SK-N-SH (cell line): ENCODE results near the gene MAML3. TPM values are rescaled to one million over a fixed set of nuclear protein-coding genes. Genes with fewer than 3 reads are reported as not detected.

Experiments used
- CTCF ChIA-PET: fragments of 300-600, 350-600 bp; formaldehyde crosslinking; extraction: SDS; loops from one replicate; lab custom pipeline; 2021; lab: Yijun Ruan, JAX
- POLR2A ChIA-PET: fragments of 350-600 bp; sonication (Branson Sonifier 250); formaldehyde crosslinking; extraction: SDS; loops from one replicate; lab custom pipeline; 2020; ENCODE audit warnings: antibody characterized with exemption, inconsistent platforms; lab: Yijun Ruan, JAX
- DNase-seq: peaks from one replicate; pipeline ENCODE4 v3.0.0; 2012
- H2AFZ ChIP-seq: fragments of 200-600 bp; sonication (generic); 2 replicates; pipeline ENCODE4 v1.8.1; 2016; ENCODE audit warnings: antibody characterized with exemption, mild to moderate bottlenecking, low read depth
- H3F3A ChIP-seq: fragments of 200-600 bp; sonication (generic); replicated peaks from 2 replicates; pipeline ENCODE3; 2016; ENCODE audit warnings: antibody characterized with exemption, mild to moderate bottlenecking; ENCODE audit not compliant: insufficient read depth
- H3K27ac ChIP-seq, 2 experiments: fragments of 200-500 bp in 1 of 2; fragments of 200-600 bp in 1 of 2; sonication (Bioruptor generic) in 1 of 2; sonication (generic), shearing (Covaris generic) in 1 of 2; 2 replicates each; pipeline versions ENCODE4 v1.5.1 to v1.6.1; 2014 to 2016; ENCODE audit warnings: low read depth in 2 of 2, inconsistent platforms in 1 of 2, low read length in 1 of 2, mild to moderate bottlenecking in 1 of 2, mixed read lengths in 1 of 2
- H3K27me3 ChIP-seq: fragments of 200-600 bp; sonication (generic), shearing (Covaris generic); 2 replicates; pipeline ENCODE4 v1.6.1; 2016; ENCODE audit warnings: mixed run types; ENCODE audit not compliant: insufficient read depth
- H3K36me3 ChIP-seq, 2 experiments: fragments of 200-500 bp in 1 of 2; fragments of 200-600 bp in 1 of 2; sonication (Bioruptor generic) in 1 of 2; sonication (generic) in 1 of 2; replicated peaks in 1 of 2; 2 replicates each; pipeline versions ENCODE3 to v1.5.1; 2014 to 2016; ENCODE audit warnings: low read length in 1 of 2, mild to moderate bottlenecking in 1 of 2; ENCODE audit not compliant: insufficient read depth in 2 of 2, control insufficient read depth in 1 of 2
- H3K4me1 ChIP-seq, 2 experiments: fragments of 200-500 bp in 1 of 2; fragments of 200-600 bp in 1 of 2; sonication (Bioruptor generic) in 1 of 2; sonication (generic), shearing (Covaris generic) in 1 of 2; 2 replicates each; pipeline versions ENCODE4 v1.5.1 to v1.6.1; 2014 to 2016; ENCODE audit warnings: low read depth in 1 of 2, low read length in 1 of 2, mixed run types in 1 of 2; ENCODE audit not compliant: insufficient read depth in 2 of 2, control insufficient read depth in 1 of 2
- H3K4me2 ChIP-seq: fragments of 200-600 bp; sonication (generic), shearing (Covaris generic); 2 replicates; pipeline ENCODE4 v1.6.1; 2017; ENCODE audit warnings: mixed run types
- H3K4me3 ChIP-seq, 2 experiments: fragments of 200-500 bp in 1 of 2; fragments of 200-600 bp in 1 of 2; sonication (Bioruptor generic) in 1 of 2; sonication (generic), shearing (Covaris generic) in 1 of 2; 2 replicates each; pipeline versions ENCODE4 v1.5.1 to v1.8.1; 2014 to 2016; ENCODE audit warnings: low read depth in 2 of 2, inconsistent platforms in 1 of 2, low read length in 1 of 2, mild to moderate bottlenecking in 1 of 2, mixed read lengths in 1 of 2, moderate library complexity in 1 of 2
- H3K79me2 ChIP-seq: fragments of 200-600 bp; sonication (generic); 2 replicates; pipeline ENCODE4 v1.8.1; 2017; ENCODE audit warnings: mild to moderate bottlenecking; ENCODE audit not compliant: insufficient read depth
- H3K9ac ChIP-seq: fragments of 200-600 bp; sonication (generic); 2 replicates; pipeline ENCODE4 v1.6.1; 2017; ENCODE audit warnings: mixed run types
- H3K9me2 ChIP-seq: fragments of 200-600 bp; sonication (generic); 2 replicates; pipeline ENCODE4 v1.6.1; 2017; ENCODE audit warnings: mixed run types
- H3K9me3 ChIP-seq: fragments of 200-600 bp; sonication (generic); 2 replicates; pipeline ENCODE4 v1.6.1; 2017; ENCODE audit warnings: mixed run types, mild to moderate bottlenecking, moderate library complexity
- H4K20me1 ChIP-seq: fragments of 200-600 bp; sonication (generic); 2 replicates; pipeline ENCODE4 v1.6.1; 2017; ENCODE audit warnings: mild to moderate bottlenecking, mixed run types; ENCODE audit not compliant: insufficient read depth
- ELF1 ChIP-seq: IDR thresholded peaks from 2 replicates; pipeline ENCODE4 v1.4.0; 2012
- EZH2phosphoT487 ChIP-seq: fragments of 200-600 bp; sonication (generic); IDR thresholded peaks from 2 replicates; pipeline ENCODE4 v1.6.1; 2017; ENCODE audit warnings: low read depth, mixed run types, mild to moderate bottlenecking, antibody characterized with exemption, moderate library complexity, borderline replicate concordance
- FOSL2 ChIP-seq: IDR thresholded peaks from 2 replicates; pipeline ENCODE4 v1.4.0; 2012; ENCODE audit warnings: low read depth, mild to moderate bottlenecking, moderate library complexity, borderline replicate concordance
- FOXJ3 ChIP-seq: sonication (generic); formaldehyde crosslinking; IDR thresholded peaks from 2 replicates; pipeline ENCODE4 v1.5.1; 2020; ENCODE audit warnings: mild to moderate bottlenecking, missing genetic modification reagents
- FOXM1 ChIP-seq: IDR thresholded peaks from 2 replicates; pipeline ENCODE4 v1.4.0; 2012; ENCODE audit warnings: low read depth, mild to moderate bottlenecking
- GABPA ChIP-seq: IDR thresholded peaks from 2 replicates; pipeline ENCODE4 v1.4.0; 2012; ENCODE audit warnings: low read depth, mild to moderate bottlenecking
- MEF2A ChIP-seq: IDR thresholded peaks from 2 replicates; pipeline ENCODE4 v1.4.0; 2012; ENCODE audit warnings: low read depth, borderline replicate concordance
- NRF1 ChIP-seq: IDR thresholded peaks from 2 replicates; pipeline ENCODE4 v1.6.1; 2012; ENCODE audit warnings: low read depth, mild to moderate bottlenecking, low read length
- RFX5 ChIP-seq: IDR thresholded peaks from 2 replicates; pipeline ENCODE4 v1.6.1; 2012; ENCODE audit warnings: mild to moderate bottlenecking, improper control_type of control experiment, low read length
- TAF1 ChIP-seq: IDR thresholded peaks from 2 replicates; pipeline ENCODE4 v1.6.1; 2012; ENCODE audit warnings: low read depth, mild to moderate bottlenecking, low read length, moderate library complexity, borderline replicate concordance
- TCF12 ChIP-seq: IDR thresholded peaks from 2 replicates; pipeline ENCODE4 v1.4.0; 2012
- TEAD4 ChIP-seq: IDR thresholded peaks from 2 replicates; pipeline ENCODE4 v1.4.0; 2012; ENCODE audit warnings: mild to moderate bottlenecking, borderline replicate concordance; ENCODE audit not compliant: insufficient read depth
- WGBS: methylation state at CpG from one replicate; pipeline ENCODE4 v1.1.6; 2017; ENCODE audit warnings: low lambda C conversion rate; 5-methylcytosine and 5-hydroxymethylcytosine counted together
- polyA plus RNA-seq, 3 experiments: library from polyadenylated mRNA; depleted of rRNA; stranded (reverse); fragments of >200 nt; gene quantifications; 2 replicates each; pipeline ENCODE4 v1.2.3, GENCODE V29; 2012
- TF ChIP-seq, protein P1 (sequence below): IDR thresholded peaks from 2 replicates; pipeline ENCODE4 v1.4.0; 2012; ENCODE audit warnings: low read depth
- TF ChIP-seq, protein P2 (sequence below): IDR thresholded peaks from 2 replicates; pipeline ENCODE4 v1.4.0; 2012; ENCODE audit warnings: low read depth, borderline replicate concordance
- TF ChIP-seq, protein P3 (sequence below): fragments of 150-350 bp; IDR thresholded peaks from 2 replicates; pipeline ENCODE4 v1.6.1; 2016; ENCODE audit warnings: mild to moderate bottlenecking, low read depth, low read length

MAML3 gene
- polyA plus RNA-seq, 1 of the 3 experiments (the other 2 are of a cell fraction): 5.3 TPM

DNA sequence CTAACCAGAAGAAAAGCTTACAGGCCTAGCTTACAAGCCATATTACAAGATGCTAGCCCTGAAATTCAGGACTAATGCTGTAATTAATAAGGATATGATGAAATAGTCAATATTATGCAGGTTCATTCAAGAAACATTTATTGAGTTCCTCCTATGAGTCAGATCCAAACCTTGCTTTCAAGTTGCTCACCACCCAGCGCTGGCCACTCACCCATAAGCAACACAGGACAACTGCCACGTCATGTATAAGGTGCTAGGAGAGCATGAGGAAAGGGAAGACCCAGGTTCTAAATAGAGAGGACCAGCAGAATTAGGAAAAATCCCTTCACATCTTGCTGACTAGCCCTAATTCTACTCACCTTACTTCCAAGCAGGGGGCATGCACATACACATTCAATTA is 23.3 kb downstream of the MAML3 start (continued):
- TF ChIP-seq TEAD4 (no peak), TAF1 (no peak), GABPA (no peak), MEF2A (no peak)
- TF ChIP-seq, protein P1, sequence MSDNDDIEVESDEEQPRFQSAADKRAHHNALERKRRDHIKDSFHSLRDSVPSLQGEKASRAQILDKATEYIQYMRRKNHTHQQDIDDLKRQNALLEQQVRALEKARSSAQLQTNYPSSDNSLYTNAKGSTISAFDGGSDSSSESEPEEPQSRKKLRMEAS: no peak
- TF ChIP-seq, protein P2, sequence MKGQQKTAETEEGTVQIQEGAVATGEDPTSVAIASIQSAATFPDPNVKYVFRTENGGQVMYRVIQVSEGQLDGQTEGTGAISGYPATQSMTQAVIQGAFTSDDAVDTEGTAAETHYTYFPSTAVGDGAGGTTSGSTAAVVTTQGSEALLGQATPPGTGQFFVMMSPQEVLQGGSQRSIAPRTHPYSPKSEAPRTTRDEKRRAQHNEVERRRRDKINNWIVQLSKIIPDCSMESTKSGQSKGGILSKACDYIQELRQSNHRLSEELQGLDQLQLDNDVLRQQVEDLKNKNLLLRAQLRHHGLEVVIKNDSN: no peak

DNA sequence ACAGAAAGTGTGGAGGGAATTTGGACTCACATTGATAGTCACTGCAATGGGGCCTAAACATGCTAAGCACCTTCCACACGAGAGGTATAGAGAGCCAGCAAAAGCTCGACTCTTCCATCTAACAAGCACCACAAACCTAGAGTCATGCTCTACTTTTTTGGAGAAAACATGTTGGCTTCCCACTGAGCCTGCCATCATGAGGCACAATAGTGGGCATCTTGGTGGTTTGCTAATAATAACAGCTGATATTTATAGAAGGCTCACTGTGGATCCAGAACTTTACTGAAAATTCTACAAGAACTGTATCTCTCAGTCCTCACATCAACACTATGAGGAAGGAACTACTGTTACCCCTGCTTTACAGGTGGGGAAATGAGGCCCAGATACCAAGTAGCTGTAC is 26.6 kb downstream of the MAML3 start:
- Histone ChIP-seq H3K9ac (no peak overlapping the region), H3K79me2 (peaks cover 10% of the 10 kb centered on the region; the same call in 1 of the 2 replicates), H3K27me3 (no peaks in the 10 kb centered on the region), H3K27ac (no peak overlapping the region), H3K4me2 (no peak overlapping the region), H3K9me3 (no peaks in the 10 kb centered on the region), H2AFZ (no peak overlapping the region), H3K4me1 (peaks cover 0 to 16% of the 10 kb centered on the region in 2 experiments; a peak in 1 of 4 replicates), H3K9me2 (no peaks in the 10 kb centered on the region), H3K36me3 (no peaks in the 10 kb centered on the region), H3F3A (no peaks in the 10 kb centered on the region), H4K20me1 (no peaks in the 10 kb centered on the region), H3K4me3 (no peak overlapping the region)
- ChIA-PET POLR2A (no interaction called here), CTCF (interaction anchor here (1.1 to 1.2 kb wide), 2 partner anchors 11 to 12 kb away, joined by 3 read pairs; no protein-coding TSS in a partner anchor)
- no peak for DNase-seq
- WGBS: 95% methylated on average over 2 of the region's 2 CpGs
- TF ChIP-seq ELF1 (no peak), TEAD4 (no peak), NRF1 (no peak), EZH2phosphoT487 (no peak), FOXJ3 (CRISPR knock-in tag) (no peak), FOSL2 (no peak), TCF12 (no peak), RFX5 (no peak), TAF1 (no peak), FOXM1 (no peak)
- TF ChIP-seq, protein P1: no peak
- TF ChIP-seq, protein P3, sequence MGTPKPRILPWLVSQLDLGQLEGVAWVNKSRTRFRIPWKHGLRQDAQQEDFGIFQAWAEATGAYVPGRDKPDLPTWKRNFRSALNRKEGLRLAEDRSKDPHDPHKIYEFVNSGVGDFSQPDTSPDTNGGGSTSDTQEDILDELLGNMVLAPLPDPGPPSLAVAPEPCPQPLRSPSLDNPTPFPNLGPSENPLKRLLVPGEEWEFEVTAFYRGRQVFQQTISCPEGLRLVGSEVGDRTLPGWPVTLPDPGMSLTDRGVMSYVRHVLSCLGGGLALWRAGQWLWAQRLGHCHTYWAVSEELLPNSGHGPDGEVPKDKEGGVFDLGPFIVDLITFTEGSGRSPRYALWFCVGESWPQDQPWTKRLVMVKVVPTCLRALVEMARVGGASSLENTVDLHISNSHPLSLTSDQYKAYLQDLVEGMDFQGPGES: no peak
